MCF 10A (cell line): ENCODE measurements around the gene MAGI3. TPM values are rescaled to one million over a fixed set of nuclear protein-coding genes. Genes with fewer than 3 reads are reported as not detected.

Experiments
- BruUV-seq: library from RNA; stranded (reverse); fragments of 400-500 nt; replicated peaks from 2 replicates; lab custom pipeline; 2021; lab: Mats Ljungman, UMichigan
- CTCF ChIA-PET: fragments of 300-600 bp; sonication (Branson Sonifier 250); formaldehyde crosslinking; extraction: SDS; loops from one replicate; lab custom pipeline; 2021; ENCODE audit warnings: antibody characterized with exemption, inconsistent platforms; lab: Yijun Ruan, JAX
- POLR2A ChIA-PET: fragments of 300-600, 350-650 bp; sonication (Branson Sonifier 250); formaldehyde crosslinking; extraction: SDS; loops from one replicate; lab custom pipeline; 2020; ENCODE audit warnings: antibody characterized with exemption, inconsistent platforms; lab: Yijun Ruan, JAX
- DNase-seq: peaks from one replicate; pipeline ENCODE4 v3.0.0-alpha.2; 2018; ENCODE audit not compliant: unreplicated experiment
- H3K27ac Mint-ChIP-seq: one replicate; pipeline ENCODE4 v1.8.0; 2022; ENCODE audit warnings: mild to moderate bottlenecking, low read depth, mixed read lengths; ENCODE audit not compliant: unreplicated experiment
- H3K27me3 Mint-ChIP-seq: one replicate; pipeline ENCODE4 v1.8.0; 2022; ENCODE audit warnings: mixed read lengths; ENCODE audit not compliant: insufficient read depth, unreplicated experiment
- H3K36me3 Mint-ChIP-seq: one replicate; pipeline ENCODE4 v1.8.0; 2022; ENCODE audit warnings: mild to moderate bottlenecking, moderate library complexity, mixed read lengths; ENCODE audit not compliant: insufficient read depth, unreplicated experiment
- H3K4me1 Mint-ChIP-seq: one replicate; pipeline ENCODE4 v1.8.0; 2022; ENCODE audit warnings: mixed read lengths; ENCODE audit not compliant: insufficient read depth, unreplicated experiment
- H3K4me3 Mint-ChIP-seq: one replicate; pipeline ENCODE4 v1.8.0; 2022; ENCODE audit warnings: mild to moderate bottlenecking, moderate library complexity, mixed read lengths; ENCODE audit not compliant: unreplicated experiment
- H3K9me3 Mint-ChIP-seq: one replicate; pipeline ENCODE4 v1.8.0; 2022; ENCODE audit warnings: mixed read lengths; ENCODE audit not compliant: unreplicated experiment
- CTCF ChIP-seq: fragments of 200-600 bp; IDR thresholded peaks from one replicate; pipeline ENCODE4 v1.8.0; 2022; ENCODE audit warnings: antibody characterized with exemption, mild to moderate bottlenecking; ENCODE audit not compliant: unreplicated experiment
- intact Hi-C: fragments of 100-400 bp; cut with micrococcal nuclease; formaldehyde crosslinking; loops from 2 replicates; pipeline ENCODE4 v1.14.1; 2022
- total RNA-seq: library from RNA; stranded (reverse); gene quantifications from 2 replicates; pipeline ENCODE4 v1.2.3, GENCODE V29; 2022

The MAGI3 gene
- total RNA-seq, 1 experiment from 2014 or later: 14.3 TPM

- ChIA-PET CTCF (interaction anchor here (1.0 kb wide), 1 partner anchor 9 kb away, joined by 3 read pairs; no protein-coding TSS in a partner anchor), POLR2A (interaction anchor here (1.0 kb wide), 1 partner anchor 202 kb away, joined by 4 read pairs; no protein-coding TSS in a partner anchor)
- intact Hi-C loops: no loop called here
- TF ChIP-seq CTCF: no peak
- Mint-ChIP-seq H3K36me3 (peaks cover 8% of the 10 kb centered on the region), H3K4me1 (peaks cover 19% of the 10 kb centered on the region), H3K27me3 (no peaks in the 10 kb centered on the region), H3K9me3 (no peaks in the 10 kb centered on the region), H3K27ac (no peak overlapping the region), H3K4me3 (no peak overlapping the region)
- DNase-seq: no peak
- no TSS peak for BruUV-seq
Measured at GRCh38 chr1:113657556-113658063, 267.3 kb downstream of the MAGI3 start.

GRCh38 chr1:113659035-113659434 lies 268.7 kb downstream of the MAGI3 start:
- H3K27me3 Mint-ChIP-seq: no peaks in the 10 kb centered on the region
- BruUV-seq: no TSS peak
- ChIA-PET CTCF (interaction anchor here (1.0 kb wide), 1 partner anchor 19 kb away, joined by 4 read pairs; no protein-coding TSS in a partner anchor), POLR2A (interaction anchor here (0.7 kb wide), 1 partner anchor 984 kb away, joined by 4 read pairs; no protein-coding TSS in a partner anchor)
- peaks cover 24% of the 10 kb centered on the region for H3K4me1 Mint-ChIP-seq
- intact Hi-C loops: no loop called here
- H3K9me3 Mint-ChIP-seq: no peaks in the 10 kb centered on the region
- H3K4me3 Mint-ChIP-seq: no peak overlapping the region
- no peak for TF ChIP-seq CTCF
- no peak overlapping the region for H3K27ac Mint-ChIP-seq
- DNase-seq: no peak
- peaks cover 8% of the 10 kb centered on the region for H3K36me3 Mint-ChIP-seq

- DNase-seq: no peak
- BruUV-seq: no TSS peak
- H3K4me1 Mint-ChIP-seq: peaks cover 27% of the 10 kb centered on the region
- no peaks in the 10 kb centered on the region for H3K27me3 Mint-ChIP-seq
- no peak overlapping the region for H3K4me3 Mint-ChIP-seq
- POLR2A ChIA-PET: interaction anchor here (0.7 to 0.9 kb wide), 2 partner anchors 8 to 984 kb away, joined by 3 to 4 read pairs; no protein-coding TSS in a partner anchor
- H3K36me3 Mint-ChIP-seq: peaks cover 8% of the 10 kb centered on the region
- no peaks in the 10 kb centered on the region for H3K9me3 Mint-ChIP-seq
- TF ChIP-seq CTCF: no peak
- no peak overlapping the region for H3K27ac Mint-ChIP-seq
- CTCF ChIA-PET: interaction anchor here (1.0 kb wide), 1 partner anchor 19 kb away, joined by 4 read pairs; no protein-coding TSS in a partner anchor
- intact Hi-C loops: no loop called here
Measured at GRCh38 chr1:113659556-113659955, 269.2 kb downstream of the MAGI3 start.

GRCh38 chr1:113660088-113660487 lies 269.8 kb downstream of the MAGI3 start:
- no peak overlapping the region for H3K27ac Mint-ChIP-seq
- peaks cover 8% of the 10 kb centered on the region for H3K36me3 Mint-ChIP-seq
- H3K9me3 Mint-ChIP-seq: no peaks in the 10 kb centered on the region
- ChIA-PET CTCF (interaction anchor here (0.6 to 1.0 kb wide), 2 partner anchors 18 to 706 kb away, joined by 3 to 4 read pairs; no protein-coding TSS in a partner anchor), POLR2A (interaction anchor here (0.9 to 1.2 kb wide), 2 partner anchors 8 to 270 kb away, joined by 3 read pairs; partner anchors contain the start of gene MAGI3)
- TF ChIP-seq CTCF: no peak
- BruUV-seq: no TSS peak
- peaks cover 27% of the 10 kb centered on the region for H3K4me1 Mint-ChIP-seq
- H3K4me3 Mint-ChIP-seq: no peak overlapping the region
- no peaks in the 10 kb centered on the region for H3K27me3 Mint-ChIP-seq
- DNase-seq: peak; percentile 29
- intact Hi-C loops: no loop called here
